ENCODE data around the gene PHLDA2. TPM values are rescaled to one million over a fixed set of nuclear protein-coding genes. Genes with fewer than 3 reads are reported as not detected.
A peak's percentile ranks its signal among the peaks of the same experiment; 100 is the strongest.

The PHLDA2 gene, protein sequence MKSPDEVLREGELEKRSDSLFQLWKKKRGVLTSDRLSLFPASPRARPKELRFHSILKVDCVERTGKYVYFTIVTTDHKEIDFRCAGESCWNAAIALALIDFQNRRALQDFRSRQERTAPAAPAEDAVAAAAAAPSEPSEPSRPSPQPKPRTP
- 1 to 10 TPM in 3 of 10 donors, under 1 TPM in 6, not detected in 1; 0.39 to 2.8 (median 0.80) TPM for total RNA-seq
- polyA plus RNA-seq: 10 to 100 TPM in 1 of 2 donors, 1 to 10 TPM in 1; 1.6 to 14.2 TPM
- long read RNA-seq, donor 1, partial matches to known transcripts: 0 of 2 reads
- long read RNA-seq, donor 1, other reads (novel, unspliced or antisense): 0 of 2 reads
- long read RNA-seq, donor 2, partial matches to known transcripts: 2 of 3 reads
- long read RNA-seq, donor 2, other reads (novel, unspliced or antisense): 0 of 3 reads
- long read RNA-seq, donor 3, partial matches to known transcripts: 0 of 1 reads
- long read RNA-seq, donor 3, other reads (novel, unspliced or antisense): 0 of 1 reads

DNA sequence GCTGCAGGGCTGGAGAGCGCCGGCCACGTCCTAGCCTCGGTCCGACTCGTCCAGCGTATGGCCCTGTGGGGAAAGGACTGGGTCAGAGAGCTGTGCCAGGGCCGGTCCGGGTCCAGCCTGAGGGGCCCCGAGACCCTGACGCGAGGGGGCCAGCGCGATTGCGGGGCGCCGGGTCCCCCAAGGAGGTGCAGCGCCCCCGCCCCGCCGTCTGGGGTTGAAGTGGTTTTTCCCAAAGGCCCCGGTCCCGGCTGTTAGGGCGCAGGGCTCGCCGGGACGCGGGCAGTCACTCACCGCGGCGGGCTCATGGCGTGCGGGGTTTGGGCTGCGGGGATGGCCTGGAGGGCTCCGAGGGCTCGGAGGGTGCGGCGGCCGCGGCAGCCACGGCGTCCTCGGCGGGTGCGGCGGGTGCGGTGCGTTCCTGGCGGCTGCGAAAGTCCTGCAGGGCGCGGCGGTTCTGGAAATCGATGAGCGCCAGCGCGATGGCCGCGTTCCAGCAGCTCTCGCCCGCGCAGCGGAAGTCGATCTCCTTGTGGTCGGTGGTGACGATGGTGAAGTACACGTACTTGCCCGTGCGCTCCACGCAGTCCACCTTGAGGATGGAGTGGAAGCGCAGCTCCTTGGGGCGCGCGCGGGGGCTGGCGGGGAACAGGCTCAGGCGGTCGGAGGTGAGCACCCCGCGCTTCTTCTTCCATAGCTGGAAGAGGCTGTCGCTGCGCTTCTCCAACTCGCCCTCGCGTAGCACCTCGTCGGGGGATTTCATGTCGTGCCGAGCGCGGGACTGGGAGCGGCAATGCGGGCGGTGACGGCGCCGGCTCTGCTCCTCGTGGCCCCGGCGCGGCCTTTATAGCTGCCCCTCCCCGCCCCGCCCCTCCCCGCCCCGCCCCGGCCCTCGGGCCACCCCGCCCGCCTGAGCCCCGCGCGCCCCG is at the start of gene PHLDA2:
Gene PHLDA2 (minus strand): TSS at position 816 of the 926 bp plus-strand sequence. CDS start 56 bp downstream, at position 760.
- ATAC-seq: peak in 5 of 8 donors; percentile 1 to 37 (median 17)
- TF ChIP-seq, protein P1, sequence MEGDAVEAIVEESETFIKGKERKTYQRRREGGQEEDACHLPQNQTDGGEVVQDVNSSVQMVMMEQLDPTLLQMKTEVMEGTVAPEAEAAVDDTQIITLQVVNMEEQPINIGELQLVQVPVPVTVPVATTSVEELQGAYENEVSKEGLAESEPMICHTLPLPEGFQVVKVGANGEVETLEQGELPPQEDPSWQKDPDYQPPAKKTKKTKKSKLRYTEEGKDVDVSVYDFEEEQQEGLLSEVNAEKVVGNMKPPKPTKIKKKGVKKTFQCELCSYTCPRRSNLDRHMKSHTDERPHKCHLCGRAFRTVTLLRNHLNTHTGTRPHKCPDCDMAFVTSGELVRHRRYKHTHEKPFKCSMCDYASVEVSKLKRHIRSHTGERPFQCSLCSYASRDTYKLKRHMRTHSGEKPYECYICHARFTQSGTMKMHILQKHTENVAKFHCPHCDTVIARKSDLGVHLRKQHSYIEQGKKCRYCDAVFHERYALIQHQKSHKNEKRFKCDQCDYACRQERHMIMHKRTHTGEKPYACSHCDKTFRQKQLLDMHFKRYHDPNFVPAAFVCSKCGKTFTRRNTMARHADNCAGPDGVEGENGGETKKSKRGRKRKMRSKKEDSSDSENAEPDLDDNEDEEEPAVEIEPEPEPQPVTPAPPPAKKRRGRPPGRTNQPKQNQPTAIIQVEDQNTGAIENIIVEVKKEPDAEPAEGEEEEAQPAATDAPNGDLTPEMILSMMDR (IDR thresholded peaks at IDR 0.05): peak in 1 of 9 donors; percentile 5
- peak; percentile 39 to 60 for DNase-seq
- Histone ChIP-seq H3K4me3 (peak within 1 kb of the TSS; percentile 40 to 65 (median 54)), H3K27ac (peak within 1 kb of the TSS in 4 of 10 donors; percentile 6 to 84 (median 25)), H3K36me3 (no peaks in the 10 kb centered on the region), H3K9me3 (no peaks in the 10 kb centered on the region), H3K27me3 (peaks cover 0 to 51% (median 39%) of the 10 kb centered on the region in 7 donors), H3K4me1 (peaks cover 9 to 45% (median 23%) of the 10 kb centered on the region in 9 donors)
- 1 to 2% methylated on average over 88 to 103 of the region's 113 CpGs for WGBS, 2 donors
- intact Hi-C loops (cut with DNase I): no loop called here

DNA sequence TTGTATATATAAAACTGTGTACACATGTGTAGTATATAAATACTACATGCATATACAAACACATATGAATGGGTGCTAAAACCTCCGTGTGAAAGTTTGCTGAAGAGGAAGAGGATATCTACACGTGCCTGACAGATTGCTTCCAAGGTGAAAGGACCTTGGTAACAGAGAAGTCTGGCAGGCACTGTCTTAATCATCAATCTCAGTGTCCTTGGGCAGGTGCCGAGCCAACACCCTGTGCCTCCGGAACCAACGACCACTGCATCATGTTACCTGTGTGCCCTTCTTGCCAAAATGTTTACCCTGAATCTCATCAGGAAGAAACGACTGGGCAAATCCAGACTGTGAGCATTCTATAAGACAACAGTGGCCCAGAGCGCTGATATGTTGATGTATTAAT is 47.9 kb upstream of the PHLDA2 start:
- no peak for ATAC-seq
- intact Hi-C loops (cut with DNase I): loop anchor here in 1 of 10 donors (10.0 kb wide), 2 partner anchors 48 to 118 kb away; no protein-coding TSS in a partner anchor
- no peaks in the 10 kb centered on the region for H3K27me3 ChIP-seq
- H3K36me3 ChIP-seq: peaks cover 0 to 76% (median 43%) of the 10 kb centered on the region in 9 donors
- 70 to 72% methylated on average over 7 of the region's 7 CpGs for WGBS, 2 donors
- H3K9me3 ChIP-seq: no peaks in the 10 kb centered on the region
- no peak overlapping the region for H3K27ac ChIP-seq
- DNase-seq: no peak
- TF ChIP-seq, protein P1 (IDR thresholded peaks at IDR 0.05): no peak
- H3K4me3 ChIP-seq: no peak overlapping the region
- peaks cover 2 to 43% (median 15%) of the 10 kb centered on the region in 9 donors for H3K4me1 ChIP-seq

DNA sequence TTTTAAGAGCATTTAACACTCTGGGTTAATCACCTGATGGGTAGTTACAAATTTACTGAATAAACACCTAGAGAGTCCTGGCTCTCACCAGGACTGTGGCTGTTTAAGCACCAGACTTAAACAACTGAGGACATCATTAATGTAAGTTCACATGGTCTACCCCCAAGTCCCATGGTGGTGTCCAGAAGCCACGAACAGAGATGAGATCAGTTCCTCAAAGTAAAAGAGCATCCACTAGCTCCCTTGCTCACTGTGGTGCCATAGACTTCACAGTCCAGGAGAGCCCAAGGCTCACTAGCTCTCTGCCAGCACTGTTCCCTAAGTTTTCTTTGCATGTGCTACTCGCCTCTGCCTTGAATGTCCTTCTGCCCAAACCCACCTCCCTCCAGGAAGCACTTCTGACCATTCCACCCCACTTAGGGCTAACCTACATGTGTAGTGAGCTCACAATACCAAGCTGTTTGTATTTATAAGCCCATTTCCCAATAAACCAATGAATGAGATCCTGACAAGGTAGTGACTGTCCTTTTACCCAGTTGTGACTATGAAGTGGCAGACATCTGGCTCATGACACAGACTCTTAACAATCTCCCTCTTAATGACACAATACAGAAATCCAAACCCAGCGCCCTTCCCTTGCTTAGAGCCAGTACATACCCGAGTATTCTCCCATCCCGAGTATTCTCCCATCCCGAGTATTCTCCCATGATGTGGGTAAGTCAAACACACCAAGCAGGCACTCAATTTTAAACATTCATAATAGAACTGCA is 47.3 kb upstream of the PHLDA2 start:
- no peak for DNase-seq
- Histone ChIP-seq H3K4me1 (peaks cover 0 to 37% (median 11%) of the 10 kb centered on the region in 9 donors), H3K9me3 (no peaks in the 10 kb centered on the region), H3K4me3 (no peak overlapping the region), H3K27ac (no peak overlapping the region), H3K36me3 (peaks cover 0 to 82% (median 45%) of the 10 kb centered on the region in 9 donors), H3K27me3 (no peaks in the 10 kb centered on the region)
- intact Hi-C loops (cut with DNase I): loop anchor here in 1 of 10 donors (10.0 kb wide), 2 partner anchors 48 to 118 kb away; no protein-coding TSS in a partner anchor
- peak in 3 of 8 donors; percentile 10 to 40 (median 29) for ATAC-seq
- WGBS, 2 donors: 67 to 78% methylated on average over 6 of the region's 6 CpGs
- TF ChIP-seq, protein P1 (IDR thresholded peaks at IDR 0.05): no peak
